ENCODE measurements around the gene MTMR1. TPM values are rescaled to one million over a fixed set of nuclear protein-coding genes. Genes with fewer than 3 reads are reported as not detected.

The MTMR1 gene
- total and polyA plus RNA-seq, 9 of the 15 experiments (the other 6 are each of a cell fraction or from before 2014, with no cell fraction given) = 0.96 to 35.4 (median 22.4) TPM

DNA sequence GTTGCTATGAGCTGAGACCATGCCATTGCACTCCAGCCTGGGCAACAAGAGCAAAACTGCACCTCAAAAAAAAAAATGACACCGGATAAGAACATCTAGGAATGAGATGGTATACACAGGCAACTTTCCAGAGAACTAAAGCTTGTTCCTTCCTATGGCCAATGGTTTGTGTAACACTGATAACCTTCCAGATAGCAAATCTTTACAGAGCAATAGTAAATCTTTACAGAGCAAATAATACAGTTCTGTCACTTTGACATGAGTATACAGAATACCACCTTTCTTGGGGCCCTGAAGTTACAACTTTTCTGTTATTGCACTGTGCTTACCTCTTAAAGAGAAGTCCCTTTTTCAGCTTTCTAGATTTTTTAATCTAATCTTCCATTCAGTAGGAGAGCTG is 113.6 kb downstream of the MTMR1 start (continued):
- TF ChIP-seq, protein P1, sequence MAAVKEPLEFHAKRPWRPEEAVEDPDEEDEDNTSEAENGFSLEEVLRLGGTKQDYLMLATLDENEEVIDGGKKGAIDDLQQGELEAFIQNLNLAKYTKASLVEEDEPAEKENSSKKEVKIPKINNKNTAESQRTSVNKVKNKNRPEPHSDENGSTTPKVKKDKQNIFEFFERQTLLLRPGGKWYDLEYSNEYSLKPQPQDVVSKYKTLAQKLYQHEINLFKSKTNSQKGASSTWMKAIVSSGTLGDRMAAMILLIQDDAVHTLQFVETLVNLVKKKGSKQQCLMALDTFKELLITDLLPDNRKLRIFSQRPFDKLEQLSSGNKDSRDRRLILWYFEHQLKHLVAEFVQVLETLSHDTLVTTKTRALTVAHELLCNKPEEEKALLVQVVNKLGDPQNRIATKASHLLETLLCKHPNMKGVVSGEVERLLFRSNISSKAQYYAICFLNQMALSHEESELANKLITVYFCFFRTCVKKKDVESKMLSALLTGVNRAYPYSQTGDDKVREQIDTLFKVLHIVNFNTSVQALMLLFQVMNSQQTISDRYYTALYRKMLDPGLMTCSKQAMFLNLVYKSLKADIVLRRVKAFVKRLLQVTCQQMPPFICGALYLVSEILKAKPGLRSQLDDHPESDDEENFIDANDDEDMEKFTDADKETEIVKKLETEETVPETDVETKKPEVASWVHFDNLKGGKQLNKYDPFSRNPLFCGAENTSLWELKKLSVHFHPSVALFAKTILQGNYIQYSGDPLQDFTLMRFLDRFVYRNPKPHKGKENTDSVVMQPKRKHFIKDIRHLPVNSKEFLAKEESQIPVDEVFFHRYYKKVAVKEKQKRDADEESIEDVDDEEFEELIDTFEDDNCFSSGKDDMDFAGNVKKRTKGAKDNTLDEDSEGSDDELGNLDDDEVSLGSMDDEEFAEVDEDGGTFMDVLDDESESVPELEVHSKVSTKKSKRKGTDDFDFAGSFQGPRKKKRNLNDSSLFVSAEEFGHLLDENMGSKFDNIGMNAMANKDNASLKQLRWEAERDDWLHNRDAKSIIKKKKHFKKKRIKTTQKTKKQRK (IDR thresholded peaks at IDR 0.05; ENCODE audit: borderline replicate concordance, low read depth, low read length) = no peak

DNA sequence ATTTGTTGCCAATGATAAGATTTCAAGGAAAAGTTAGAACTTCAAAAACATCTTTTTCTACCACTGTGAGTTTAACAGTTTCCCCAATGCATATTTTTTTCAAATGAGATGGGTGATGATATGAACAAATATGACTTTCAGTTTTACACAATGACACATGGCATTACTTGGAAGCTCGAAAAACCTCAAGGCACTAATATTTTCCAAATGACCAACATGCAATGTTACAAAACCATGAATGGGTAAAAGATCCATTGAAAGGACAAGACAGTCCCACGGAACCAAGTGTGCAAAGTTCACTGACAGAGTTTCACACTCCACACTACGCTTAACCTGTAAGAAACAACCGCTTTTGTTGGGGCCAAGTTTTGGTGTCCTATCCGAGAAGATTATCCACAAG is 120.7 kb downstream of the MTMR1 start:
- Histone ChIP-seq H3K9ac (ENCODE audit: insufficient read depth in 1 of 2, low read depth in 2 of 2, low read length in 2 of 2) (no peak overlapping the region), H3K27ac (ENCODE audit: extremely low read depth, low read depth, low read length) (no peak overlapping the region), H3K79me2 (ENCODE audit: control insufficient read depth, insufficient read depth, low read length) (no peaks in the 10 kb centered on the region), H3K27me3 (ENCODE audit: control insufficient read depth in 2 of 2, insufficient read depth in 2 of 2, low read length in 2 of 2) (no peaks in the 10 kb centered on the region), H3K36me3 (ENCODE audit: control insufficient read depth, insufficient read depth, low read length) (no peaks in the 10 kb centered on the region), H3K9me3 (replicated peaks; ENCODE audit: control insufficient read depth, insufficient read depth, low read depth, low read length) (no peaks in the 10 kb centered on the region), H3K4me3 (no peak overlapping the region), H3K4me2 (ENCODE audit: insufficient read depth, low read length) (no peak overlapping the region), H4K20me1 (replicated peaks; ENCODE audit: control insufficient read depth, insufficient read depth, low read length) (no peaks in the 10 kb centered on the region), H3K9me1 (ENCODE audit: control insufficient read depth, insufficient read depth, low read length) (no peaks in the 10 kb centered on the region), H2AFZ (ENCODE audit: low read depth, low read length) (no peak overlapping the region), H3K4me1 (replicated peaks in 1 of 2; ENCODE audit: control insufficient read depth in 2 of 2, insufficient read depth in 2 of 2, low read length in 2 of 2) (no peaks in the 10 kb centered on the region)
- ChIA-PET CTCF (ENCODE audit: low intra/inter-chr PET ratio) (no interaction called here), POLR2A (interaction anchor here (1.1 kb wide), 1 partner anchor 132 kb away, joined by 3 read pairs; no protein-coding TSS in a partner anchor)
- 72% methylated on average over 4 of the region's 5 CpGs for WGBS (ENCODE audit: insufficient coverage, low coverage, missing lambda C conversion rate)
- no peak for DNase-seq (ENCODE audit: extremely low read depth in 1 of 4, low spot score in 3 of 4)
- ATAC-seq = no peak
- in situ Hi-C loops (cut with MboI) = no loop called here
- intact Hi-C loops (cut with micrococcal nuclease) = no loop called here
- FAIRE-seq = no peak
- no TSS peak for BruUV-seq (replicated peaks)
- TF ChIP-seq, protein P2, sequence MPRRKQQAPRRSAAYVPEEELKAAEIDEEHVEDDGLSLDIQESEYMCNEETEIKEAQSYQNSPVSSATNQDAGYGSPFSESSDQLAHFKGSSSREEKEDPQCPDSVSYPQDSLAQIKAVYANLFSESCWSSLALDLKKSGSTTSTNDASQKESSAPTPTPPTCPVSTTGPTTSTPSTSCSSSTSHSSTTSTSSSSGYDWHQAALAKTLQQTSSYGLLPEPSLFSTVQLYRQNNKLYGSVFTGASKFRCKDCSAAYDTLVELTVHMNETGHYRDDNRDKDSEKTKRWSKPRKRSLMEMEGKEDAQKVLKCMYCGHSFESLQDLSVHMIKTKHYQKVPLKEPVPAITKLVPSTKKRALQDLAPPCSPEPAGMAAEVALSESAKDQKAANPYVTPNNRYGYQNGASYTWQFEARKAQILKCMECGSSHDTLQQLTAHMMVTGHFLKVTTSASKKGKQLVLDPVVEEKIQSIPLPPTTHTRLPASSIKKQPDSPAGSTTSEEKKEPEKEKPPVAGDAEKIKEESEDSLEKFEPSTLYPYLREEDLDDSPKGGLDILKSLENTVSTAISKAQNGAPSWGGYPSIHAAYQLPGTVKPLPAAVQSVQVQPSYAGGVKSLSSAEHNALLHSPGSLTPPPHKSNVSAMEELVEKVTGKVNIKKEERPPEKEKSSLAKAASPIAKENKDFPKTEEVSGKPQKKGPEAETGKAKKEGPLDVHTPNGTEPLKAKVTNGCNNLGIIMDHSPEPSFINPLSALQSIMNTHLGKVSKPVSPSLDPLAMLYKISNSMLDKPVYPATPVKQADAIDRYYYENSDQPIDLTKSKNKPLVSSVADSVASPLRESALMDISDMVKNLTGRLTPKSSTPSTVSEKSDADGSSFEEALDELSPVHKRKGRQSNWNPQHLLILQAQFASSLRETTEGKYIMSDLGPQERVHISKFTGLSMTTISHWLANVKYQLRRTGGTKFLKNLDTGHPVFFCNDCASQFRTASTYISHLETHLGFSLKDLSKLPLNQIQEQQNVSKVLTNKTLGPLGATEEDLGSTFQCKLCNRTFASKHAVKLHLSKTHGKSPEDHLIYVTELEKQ (CRISPR knock-in tag; IDR thresholded peaks at IDR 0.05) = no peak
- TF ChIP-seq TAL1 (IDR thresholded peaks at IDR 0.05) = no peak
- no peak for TF ChIP-seq RFX7 (CRISPR knock-in tag; IDR thresholded peaks at IDR 0.05)
- TF ChIP-seq, protein P3, sequence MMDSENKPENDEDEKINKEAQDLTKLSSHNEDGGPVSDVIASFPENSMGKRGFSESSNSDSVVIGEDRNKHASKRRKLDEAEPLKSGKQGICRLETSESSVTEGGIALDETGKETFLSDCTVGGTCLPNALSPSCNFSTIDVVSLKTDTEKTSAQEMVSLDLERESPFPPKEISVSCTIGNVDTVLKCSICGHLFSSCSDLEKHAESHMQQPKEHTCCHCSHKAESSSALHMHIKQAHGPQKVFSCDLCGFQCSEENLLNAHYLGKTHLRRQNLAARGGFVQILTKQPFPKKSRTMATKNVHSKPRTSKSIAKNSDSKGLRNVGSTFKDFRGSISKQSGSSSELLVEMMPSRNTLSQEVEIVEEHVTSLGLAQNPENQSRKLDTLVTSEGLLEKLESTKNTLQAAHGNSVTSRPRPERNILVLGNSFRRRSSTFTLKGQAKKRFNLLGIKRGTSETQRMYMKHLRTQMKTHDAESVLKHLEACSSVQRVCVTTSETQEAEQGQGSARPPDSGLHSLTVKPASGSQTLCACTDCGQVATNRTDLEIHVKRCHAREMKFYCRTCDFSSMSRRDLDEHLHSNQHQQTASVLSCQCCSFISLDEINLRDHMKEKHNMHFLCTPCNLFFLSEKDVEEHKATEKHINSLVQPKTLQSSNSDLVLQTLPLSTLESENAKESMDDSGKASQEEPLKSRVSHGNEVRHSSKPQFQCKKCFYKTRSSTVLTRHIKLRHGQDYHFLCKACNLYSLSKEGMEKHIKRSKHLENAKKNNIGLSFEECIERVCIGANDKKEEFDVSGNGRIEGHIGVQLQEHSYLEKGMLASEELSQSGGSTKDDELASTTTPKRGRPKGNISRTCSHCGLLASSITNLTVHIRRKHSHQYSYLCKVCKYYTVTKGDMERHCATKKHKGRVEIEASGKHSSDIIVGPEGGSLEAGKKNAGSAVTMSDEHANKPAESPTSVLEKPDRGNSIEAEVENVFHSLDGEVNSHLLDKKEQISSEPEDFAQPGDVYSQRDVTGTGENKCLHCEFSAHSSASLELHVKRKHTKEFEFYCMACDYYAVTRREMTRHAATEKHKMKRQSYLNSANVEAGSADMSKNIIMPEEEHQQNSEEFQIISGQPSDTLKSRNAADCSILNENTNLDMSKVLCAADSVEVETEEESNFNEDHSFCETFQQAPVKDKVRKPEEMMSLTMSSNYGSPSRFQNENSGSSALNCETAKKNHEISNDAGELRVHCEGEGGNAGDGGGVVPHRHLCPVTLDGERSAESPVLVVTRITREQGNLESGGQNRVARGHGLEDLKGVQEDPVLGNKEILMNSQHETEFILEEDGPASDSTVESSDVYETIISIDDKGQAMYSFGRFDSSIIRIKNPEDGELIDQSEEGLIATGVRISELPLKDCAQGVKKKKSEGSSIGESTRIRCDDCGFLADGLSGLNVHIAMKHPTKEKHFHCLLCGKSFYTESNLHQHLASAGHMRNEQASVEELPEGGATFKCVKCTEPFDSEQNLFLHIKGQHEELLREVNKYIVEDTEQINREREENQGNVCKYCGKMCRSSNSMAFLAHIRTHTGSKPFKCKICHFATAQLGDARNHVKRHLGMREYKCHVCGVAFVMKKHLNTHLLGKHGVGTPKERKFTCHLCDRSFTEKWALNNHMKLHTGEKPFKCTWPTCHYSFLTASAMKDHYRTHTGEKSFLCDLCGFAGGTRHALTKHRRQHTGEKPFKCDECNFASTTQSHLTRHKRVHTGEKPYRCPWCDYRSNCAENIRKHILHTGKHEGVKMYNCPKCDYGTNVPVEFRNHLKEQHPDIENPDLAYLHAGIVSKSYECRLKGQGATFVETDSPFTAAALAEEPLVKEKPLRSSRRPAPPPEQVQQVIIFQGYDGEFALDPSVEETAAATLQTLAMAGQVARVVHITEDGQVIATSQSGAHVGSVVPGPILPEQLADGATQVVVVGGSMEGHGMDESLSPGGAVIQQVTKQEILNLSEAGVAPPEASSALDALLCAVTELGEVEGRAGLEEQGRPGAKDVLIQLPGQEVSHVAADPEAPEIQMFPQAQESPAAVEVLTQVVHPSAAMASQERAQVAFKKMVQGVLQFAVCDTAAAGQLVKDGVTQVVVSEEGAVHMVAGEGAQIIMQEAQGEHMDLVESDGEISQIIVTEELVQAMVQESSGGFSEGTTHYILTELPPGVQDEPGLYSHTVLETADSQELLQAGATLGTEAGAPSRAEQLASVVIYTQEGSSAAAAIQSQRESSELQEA (IDR thresholded peaks at IDR 0.05; ENCODE audit: low read depth) = no peak
